GM13977 (cell line): ENCODE measurements around the gene FLT3.

ENCODE experiments used
- DNase-seq: peaks from one replicate; pipeline ENCODE4 v3.0.0; 2012; ENCODE audit warnings: low spot score
- CTCF ChIP-seq: IDR thresholded peaks from 2 replicates; pipeline ENCODE4 v1.5.1; 2012; ENCODE audit warnings: mild to moderate bottlenecking, control low read depth; ENCODE audit not compliant: insufficient read depth; ENCODE audit errors: extremely low read depth, missing control alignments
- in situ Hi-C: fragments of 300-500 bp; cut with MboI; formaldehyde crosslinking; loops from one replicate; pipeline ENCODE4 v1.12.0; 2022; ENCODE audit warnings: low sequenced_read_pairs, low pct_unique_long_range_greater_than_20kb, mixed read lengths, inconsistent platforms; ENCODE audit not compliant: unreplicated experiment

FLT3 gene

GRCh38 chr13:28000567-28000966 lies 99.8 kb downstream of the FLT3 start:
- TF ChIP-seq CTCF = no peak
- DNase-seq = no peak
- in situ Hi-C loops = no loop called here

DNA sequence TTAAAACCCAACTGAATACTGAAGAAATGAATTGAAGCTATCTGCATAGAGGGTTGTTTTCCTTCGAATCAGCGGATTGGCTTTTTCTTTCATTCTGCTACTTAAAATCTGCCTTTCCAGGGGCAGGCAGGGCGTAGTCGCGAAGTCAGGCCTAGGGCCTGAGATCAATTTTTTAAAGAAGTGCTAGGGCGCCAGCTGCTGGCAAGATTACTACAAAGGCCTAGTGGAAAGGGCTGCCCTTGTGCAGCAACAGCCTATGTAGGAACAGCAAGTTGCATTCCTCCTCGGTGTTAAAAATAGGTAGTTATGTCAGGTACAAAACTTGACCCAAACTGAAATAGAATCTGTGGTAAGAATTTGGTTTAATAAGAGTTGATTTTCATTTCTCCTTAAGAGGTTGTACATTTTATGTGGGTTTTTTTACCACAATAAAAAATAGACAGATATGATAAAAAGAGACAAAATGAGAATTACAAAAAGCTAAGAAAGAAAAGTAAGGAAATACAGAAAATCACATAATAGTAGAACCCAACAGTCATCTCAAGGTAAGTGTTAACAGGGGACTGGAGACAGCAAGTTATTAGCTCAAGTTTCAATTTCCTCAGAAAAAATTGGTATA lies 102.4 kb downstream of the FLT3 start:
- peak; percentile 60 for DNase-seq
- peak; percentile 54 for TF ChIP-seq CTCF
- in situ Hi-C loops = no loop called here

- DNase-seq = no peak
- in situ Hi-C loops = no loop called here
- TF ChIP-seq CTCF = no peak
Observed at GRCh38 chr13:27991881-27992280, 108.5 kb downstream of the FLT3 start.

- DNase-seq = no peak
- in situ Hi-C loops = loop anchor here (10.0 kb wide), 2 partner anchors 154 to 614 kb away; no protein-coding TSS in a partner anchor
Observed at GRCh38 chr13:27988520-27988919, 111.9 kb downstream of the FLT3 start, which contains the start of gene URAD. Gene URAD (minus strand): TSS chr13:27988693. CDS start chr13:27988637, 56 bp downstream.

DNA sequence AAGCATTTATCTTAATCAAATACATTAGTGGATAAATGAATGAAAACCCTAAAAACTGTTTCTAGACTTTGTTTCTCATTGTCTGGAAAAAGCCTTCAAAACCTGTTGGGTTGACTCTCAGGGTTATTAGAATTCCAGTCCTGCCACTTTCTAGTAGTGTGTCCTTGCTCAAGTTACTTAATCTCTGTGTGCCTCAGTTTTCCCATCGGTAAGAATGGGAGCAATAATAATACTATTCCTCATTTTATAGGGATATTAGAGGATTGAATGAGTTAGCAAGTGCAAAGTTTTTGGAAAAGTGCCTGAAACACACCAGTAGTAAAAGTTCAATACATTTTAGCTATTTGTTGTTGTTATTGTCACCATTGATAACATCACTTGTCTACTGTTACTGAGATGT lies 114.8 kb downstream of the FLT3 start:
- in situ Hi-C loops = loop anchor here (10.0 kb wide), 2 partner anchors 151 to 611 kb away; no protein-coding TSS in a partner anchor
- TF ChIP-seq CTCF = no peak
- no peak for DNase-seq

More at GRCh38 chr13:27988520-27988919, 111.9 kb downstream of the FLT3 start, which contains the start of gene URAD:
- TF ChIP-seq CTCF = no peak

DNA sequence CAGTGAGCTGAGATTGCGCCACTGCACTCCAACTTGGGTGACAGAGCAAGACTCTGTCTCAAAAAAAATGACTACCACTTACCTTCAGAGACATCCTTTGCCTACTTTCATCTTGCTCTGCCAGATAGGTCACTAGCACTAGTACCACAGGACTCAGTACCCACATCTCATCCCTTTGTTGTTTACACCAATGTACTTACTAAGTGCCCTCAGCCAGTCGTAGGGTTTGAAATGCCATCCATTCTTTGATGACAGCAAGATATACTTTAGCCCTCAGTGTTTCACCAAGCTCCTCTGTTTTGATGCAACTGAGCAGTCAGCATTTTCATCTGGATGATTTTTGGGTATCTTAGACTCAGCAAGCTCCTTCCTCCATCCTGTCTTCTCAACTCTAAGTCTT lies 118.0 kb downstream of the FLT3 start:
- no peak for TF ChIP-seq CTCF
- in situ Hi-C loops = loop anchor here (10.0 kb wide), 2 partner anchors 148 to 608 kb away; no protein-coding TSS in a partner anchor

More for the DNA sequence above, 118.0 kb downstream of the FLT3 start:
- no peak for DNase-seq
